VCaP (cell line): Measurements from ENCODE around the gene ZNF747.

Experiments
- H3K27ac ChIP-seq: fragments of 450-650 bp; 2 replicates; pipeline ENCODE4 v1.5.1; 2017
- CTCF ChIP-seq: fragments of 450-650 bp; conservative IDR thresholded peaks from 2 replicates; pipeline ENCODE4 v1.5.1; 2017; ENCODE audit warnings: mild to moderate bottlenecking, moderate library complexity

The ZNF747 gene

DNA sequence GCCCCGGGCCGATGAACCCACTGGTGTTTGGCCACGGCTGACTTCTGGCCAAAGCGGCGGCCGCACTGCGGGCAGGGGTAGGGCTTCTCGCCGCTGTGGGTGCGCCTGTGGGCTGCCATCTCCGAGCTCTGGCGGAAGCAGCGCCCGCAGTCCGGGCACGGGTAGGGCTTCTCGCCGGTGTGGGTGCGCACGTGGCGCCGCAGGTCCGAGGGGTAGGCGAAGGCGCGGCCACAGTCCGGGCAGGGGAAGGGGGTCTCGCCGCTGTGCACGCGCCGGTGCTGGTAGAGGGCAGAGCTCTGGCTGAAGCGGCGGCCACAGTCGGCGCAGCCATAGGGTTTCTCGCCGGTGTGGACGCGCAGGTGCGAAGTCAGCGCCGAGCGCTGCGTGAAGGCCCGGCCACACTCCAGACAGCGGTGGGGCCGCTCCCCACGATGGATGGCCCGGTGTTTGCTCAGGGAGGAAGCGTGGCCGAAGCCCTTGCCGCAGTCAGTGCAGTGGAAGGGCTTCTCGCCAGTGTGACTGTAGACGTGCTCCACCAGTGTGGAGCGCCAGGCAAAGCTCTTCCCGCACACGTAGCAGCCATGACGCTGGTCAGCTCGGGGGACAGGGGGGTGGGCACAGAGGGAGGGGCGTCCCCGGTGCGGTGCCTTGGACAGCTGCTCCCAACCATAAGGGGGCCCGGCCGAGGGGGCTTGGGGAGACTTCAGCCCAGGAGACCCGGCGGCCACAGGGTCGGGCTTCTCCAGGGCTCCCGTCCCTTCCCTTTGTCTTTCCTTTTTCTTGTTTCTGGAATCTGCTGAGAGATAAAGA, 20.9 kb upstream of the ZNF747 start:
- no peak overlapping the region for H3K27ac ChIP-seq
- TF ChIP-seq CTCF, result no peak

DNA sequence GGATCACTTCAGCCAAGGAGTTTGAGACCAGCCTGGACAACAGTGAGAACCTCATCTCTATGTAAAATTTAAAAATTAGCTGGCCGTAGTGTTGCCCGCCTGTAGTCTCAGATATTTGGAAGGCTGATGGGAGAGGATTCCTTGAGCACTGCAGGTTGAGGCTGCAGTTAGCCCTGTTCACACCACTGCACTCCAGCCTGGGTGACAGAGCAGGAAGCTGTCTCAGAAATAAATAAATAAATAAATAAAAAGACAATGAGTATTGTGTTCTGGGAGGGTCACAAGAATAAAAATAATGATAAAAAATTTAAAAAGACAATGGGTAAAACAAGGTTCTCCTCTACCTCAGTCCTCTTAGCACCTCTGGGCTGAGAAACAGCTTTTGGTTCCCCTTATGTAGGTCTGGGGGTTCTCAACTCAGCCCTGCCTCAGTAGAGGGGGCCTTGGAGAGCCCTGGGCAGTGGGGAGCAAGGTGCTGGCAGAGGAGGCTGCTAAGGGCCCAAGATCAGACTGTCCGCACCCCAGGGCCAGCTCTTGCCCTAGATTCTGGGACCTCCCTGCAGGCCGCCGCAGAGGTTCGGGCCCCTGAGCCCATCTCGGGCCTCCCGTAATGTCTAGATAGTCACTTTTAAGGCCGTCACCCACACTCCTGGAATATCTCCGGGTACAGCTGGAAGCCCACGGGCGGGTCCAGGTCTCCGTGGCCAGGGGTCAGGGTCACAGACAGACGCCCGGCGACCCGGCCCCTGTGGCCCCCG, 20.1 kb upstream of the ZNF747 start:
- no peak for TF ChIP-seq CTCF
- no peak overlapping the region for H3K27ac ChIP-seq

GRCh38 chr16:30553393-30553899, 18.8 kb upstream of the ZNF747 start:
- TF ChIP-seq CTCF, result no peak
- no peak overlapping the region for H3K27ac ChIP-seq

DNA sequence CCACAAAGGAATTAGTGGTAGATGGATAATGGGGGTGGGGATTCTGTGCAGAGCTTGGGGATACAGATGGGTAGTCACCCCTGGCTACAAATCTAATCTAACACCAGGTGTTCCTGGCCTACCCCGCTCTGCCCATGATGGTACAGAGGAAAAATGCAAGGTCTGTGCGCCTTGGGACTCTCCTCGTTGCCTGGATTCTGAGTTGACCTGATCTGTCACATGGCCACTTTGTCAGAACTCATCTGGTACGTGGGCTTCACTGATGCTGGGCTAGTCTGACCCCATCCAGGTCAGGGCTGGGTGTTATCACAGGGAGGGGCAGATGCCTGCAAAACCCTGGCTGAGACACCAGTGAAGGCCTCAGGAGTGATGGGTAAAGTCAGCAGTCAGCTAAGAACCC, 18.3 kb upstream of the ZNF747 start:
- no peak overlapping the region for H3K27ac ChIP-seq
- no peak for TF ChIP-seq CTCF

DNA sequence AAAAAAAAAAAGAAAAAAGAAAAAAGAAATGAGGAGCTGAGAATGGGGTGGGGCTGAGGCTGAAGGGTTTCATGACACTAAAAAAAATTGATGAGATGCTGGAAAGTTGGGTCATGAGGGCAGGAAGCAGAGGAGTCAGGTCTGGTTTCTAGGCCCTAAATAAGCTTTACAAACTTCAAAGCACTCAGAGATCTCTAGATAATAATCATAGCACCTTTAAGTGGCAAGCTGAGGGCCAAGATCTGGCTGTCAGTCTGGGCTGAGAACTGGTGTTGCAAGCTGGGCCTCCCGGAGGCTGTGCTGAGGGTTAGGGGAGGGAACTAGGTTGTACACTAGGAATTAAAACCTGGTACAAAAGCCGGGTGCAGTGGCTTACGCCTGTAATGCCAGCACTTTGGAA, 17.1 kb upstream of the ZNF747 start:
- TF ChIP-seq CTCF, result no peak
- H3K27ac ChIP-seq, result no peak overlapping the region

- no peak for TF ChIP-seq CTCF
- no peak overlapping the region for H3K27ac ChIP-seq
These were observed 14.0 kb upstream of the ZNF747 start for GRCh38 chr16:30548416-30549253.

- TF ChIP-seq CTCF, result no peak
- no peak overlapping the region for H3K27ac ChIP-seq
These were observed 11.5 kb upstream of the ZNF747 start for GRCh38 chr16:30546115-30546514.
